Stimulated activated memory B cell treated with anti-CD40 and anti-IgM and Interleukin-4, amounts not matched to agents 10 μg/mL and 1 μg/mL and 100 μg/mL, for 72 hours (primary cell): ENCODE measurements around the gene ATP1A2.

ENCODE experiments used
- ATAC-seq: fragments of 150-1000 bp; cut with Tn5 transposase; 2 replicates; pipeline ENCODE4 v1.10.0; 2021
- H3K27ac Mint-ChIP-seq: one replicate; pipeline ENCODE4 v1.8.0; 2022; ENCODE audit warnings: mild to moderate bottlenecking, mixed read lengths
- H3K27me3 Mint-ChIP-seq: one replicate; pipeline ENCODE4 v1.8.0; 2022; ENCODE audit warnings: mixed read lengths
- H3K36me3 Mint-ChIP-seq: one replicate; pipeline ENCODE4 v1.8.0; 2022; ENCODE audit warnings: mixed read lengths
- H3K4me1 Mint-ChIP-seq: one replicate; pipeline ENCODE4 v1.8.0; 2022; ENCODE audit warnings: mixed read lengths
- H3K4me3 Mint-ChIP-seq: one replicate; pipeline ENCODE4 v1.8.0; 2022; ENCODE audit warnings: mild to moderate bottlenecking, moderate library complexity, mixed read lengths
- H3K9me3 Mint-ChIP-seq: one replicate; pipeline ENCODE4 v1.8.0; 2022; ENCODE audit warnings: mixed read lengths

The ATP1A2 gene

DNA sequence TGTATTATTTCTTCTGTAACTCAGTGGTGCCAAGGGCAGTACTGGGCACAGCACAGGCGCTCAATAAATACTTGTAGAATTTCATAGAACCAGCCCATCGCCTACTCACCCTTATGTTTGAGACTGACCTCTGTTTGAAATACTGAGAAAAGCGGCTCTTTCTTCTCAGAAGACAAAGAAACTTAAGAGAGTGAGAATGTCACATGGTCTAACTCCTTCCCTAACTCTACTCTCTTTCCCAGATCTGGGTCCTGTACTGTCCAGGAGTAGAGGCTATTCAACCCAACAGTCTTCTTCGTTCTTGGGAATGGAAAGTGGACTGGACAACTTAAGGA lies 21.3 kb upstream of the ATP1A2 start:
- peaks cover 29% of the 10 kb centered on the region for H3K4me1 Mint-ChIP-seq
- no peak for ATAC-seq
- H3K27ac Mint-ChIP-seq = no peak overlapping the region
- H3K9me3 Mint-ChIP-seq = no peaks in the 10 kb centered on the region
- H3K4me3 Mint-ChIP-seq = no peak overlapping the region
- H3K27me3 Mint-ChIP-seq = no peaks in the 10 kb centered on the region
- H3K36me3 Mint-ChIP-seq = peaks cover 36% of the 10 kb centered on the region

- H3K9me3 Mint-ChIP-seq = no peaks in the 10 kb centered on the region
- no peak for ATAC-seq
- no peak overlapping the region for H3K27ac Mint-ChIP-seq
- no peak overlapping the region for H3K4me3 Mint-ChIP-seq
- H3K4me1 Mint-ChIP-seq = peaks cover 34% of the 10 kb centered on the region
- H3K27me3 Mint-ChIP-seq = no peaks in the 10 kb centered on the region
- peaks cover 34% of the 10 kb centered on the region for H3K36me3 Mint-ChIP-seq
These were observed 20.8 kb upstream of the ATP1A2 start for GRCh38 chr1:160094806-160095205.

DNA sequence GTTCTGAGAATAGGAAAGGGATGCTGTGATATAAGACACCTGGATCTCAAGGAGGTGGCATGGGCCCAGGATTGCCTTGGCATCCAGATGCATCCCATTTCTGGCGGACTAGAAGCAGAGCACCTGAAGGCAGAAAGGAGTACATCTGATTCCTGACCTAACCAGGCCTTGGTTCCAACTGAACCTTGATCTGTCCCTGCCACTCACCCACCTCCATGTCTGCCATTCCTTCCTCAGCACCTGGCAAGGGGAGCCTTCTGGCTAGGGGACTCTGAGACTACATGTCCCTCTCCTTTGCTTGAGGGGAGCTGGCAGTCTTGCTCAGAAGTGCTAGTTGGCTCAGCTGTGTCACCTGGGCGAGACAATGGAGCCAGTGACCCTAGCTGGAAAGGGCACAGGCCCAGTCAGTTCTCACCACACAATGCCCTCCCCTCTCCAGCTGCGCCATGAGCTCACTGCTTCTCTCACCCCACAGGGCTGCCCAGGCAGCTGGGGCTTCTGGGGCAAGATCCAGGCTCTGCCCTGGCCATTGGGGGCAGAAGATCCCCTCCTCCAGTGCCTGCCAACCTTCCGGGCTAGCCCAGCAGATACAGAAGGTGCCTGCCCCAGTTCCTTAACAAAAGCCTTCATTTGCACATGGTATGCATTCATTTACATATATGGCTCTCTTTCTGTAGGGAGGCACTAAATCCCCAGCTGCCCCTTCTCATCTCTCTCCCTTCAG lies 20.0 kb upstream of the ATP1A2 start:
- peaks cover 33% of the 10 kb centered on the region for H3K36me3 Mint-ChIP-seq
- no peak overlapping the region for H3K4me3 Mint-ChIP-seq
- no peak for ATAC-seq
- no peaks in the 10 kb centered on the region for H3K9me3 Mint-ChIP-seq
- no peaks in the 10 kb centered on the region for H3K27me3 Mint-ChIP-seq
- H3K4me1 Mint-ChIP-seq = peaks cover 36% of the 10 kb centered on the region
- H3K27ac Mint-ChIP-seq = peak overlapping the region; percentile 81

- H3K27ac Mint-ChIP-seq = peak overlapping the region; percentile 81
- peak overlapping the region; percentile 3 for H3K4me3 Mint-ChIP-seq
- no peak for ATAC-seq
- H3K9me3 Mint-ChIP-seq = no peaks in the 10 kb centered on the region
- H3K4me1 Mint-ChIP-seq = peaks cover 45% of the 10 kb centered on the region
- H3K27me3 Mint-ChIP-seq = no peaks in the 10 kb centered on the region
- H3K36me3 Mint-ChIP-seq = peaks cover 27% of the 10 kb centered on the region
These were observed 19.1 kb upstream of the ATP1A2 start for GRCh38 chr1:160096274-160097116.

GRCh38 chr1:160097151-160097910 lies 18.2 kb upstream of the ATP1A2 start:
- Mint-ChIP-seq H3K36me3 (peaks cover 20% of the 10 kb centered on the region), H3K4me3 (peak overlapping the region; percentile 84), H3K9me3 (no peaks in the 10 kb centered on the region), H3K27me3 (no peaks in the 10 kb centered on the region), H3K27ac (peak overlapping the region; percentile 81), H3K4me1 (peaks cover 46% of the 10 kb centered on the region)
- no peak for ATAC-seq

- Mint-ChIP-seq H3K36me3 (peaks cover 12% of the 10 kb centered on the region), H3K4me1 (peaks cover 51% of the 10 kb centered on the region), H3K27ac (peak within 1 kb of the TSS; percentile 84), H3K4me3 (peak within 1 kb of the TSS; percentile 87), H3K9me3 (no peaks in the 10 kb centered on the region), H3K27me3 (no peaks in the 10 kb centered on the region)
- ATAC-seq = peak; percentile 77
These were observed 17.4 kb upstream of the ATP1A2 start, which contains the start of gene IGSF8 for GRCh38 chr1:160097911-160098851. IGSF8 (minus strand) TSS chr1:160098619; CDS start chr1:160098472, 147 bp downstream.

GRCh38 chr1:160098852-160099561 lies 16.6 kb upstream of the ATP1A2 start:
- Mint-ChIP-seq H3K4me3 (peak overlapping the region; percentile 87), H3K27ac (peak overlapping the region; percentile 84), H3K4me1 (peaks cover 51% of the 10 kb centered on the region), H3K27me3 (no peaks in the 10 kb centered on the region), H3K36me3 (peaks cover 8% of the 10 kb centered on the region), H3K9me3 (no peaks in the 10 kb centered on the region)
- ATAC-seq = peak; percentile 95

- Mint-ChIP-seq H3K4me1 (peaks cover 51% of the 10 kb centered on the region), H3K27ac (peak overlapping the region; percentile 84), H3K36me3 (peaks cover under 1% of the 10 kb centered on the region), H3K9me3 (no peaks in the 10 kb centered on the region), H3K4me3 (no peak overlapping the region), H3K27me3 (no peaks in the 10 kb centered on the region)
- no peak for ATAC-seq
These were observed 15.7 kb upstream of the ATP1A2 start for GRCh38 chr1:160099716-160100375.

GRCh38 chr1:160101037-160101716 lies 14.4 kb upstream of the ATP1A2 start:
- Mint-ChIP-seq H3K4me1 (peaks cover 45% of the 10 kb centered on the region), H3K9me3 (no peaks in the 10 kb centered on the region), H3K27ac (peak overlapping the region; percentile 72), H3K4me3 (peak overlapping the region; percentile 57), H3K36me3 (no peaks in the 10 kb centered on the region), H3K27me3 (no peaks in the 10 kb centered on the region)
- peak; percentile 42 for ATAC-seq

DNA sequence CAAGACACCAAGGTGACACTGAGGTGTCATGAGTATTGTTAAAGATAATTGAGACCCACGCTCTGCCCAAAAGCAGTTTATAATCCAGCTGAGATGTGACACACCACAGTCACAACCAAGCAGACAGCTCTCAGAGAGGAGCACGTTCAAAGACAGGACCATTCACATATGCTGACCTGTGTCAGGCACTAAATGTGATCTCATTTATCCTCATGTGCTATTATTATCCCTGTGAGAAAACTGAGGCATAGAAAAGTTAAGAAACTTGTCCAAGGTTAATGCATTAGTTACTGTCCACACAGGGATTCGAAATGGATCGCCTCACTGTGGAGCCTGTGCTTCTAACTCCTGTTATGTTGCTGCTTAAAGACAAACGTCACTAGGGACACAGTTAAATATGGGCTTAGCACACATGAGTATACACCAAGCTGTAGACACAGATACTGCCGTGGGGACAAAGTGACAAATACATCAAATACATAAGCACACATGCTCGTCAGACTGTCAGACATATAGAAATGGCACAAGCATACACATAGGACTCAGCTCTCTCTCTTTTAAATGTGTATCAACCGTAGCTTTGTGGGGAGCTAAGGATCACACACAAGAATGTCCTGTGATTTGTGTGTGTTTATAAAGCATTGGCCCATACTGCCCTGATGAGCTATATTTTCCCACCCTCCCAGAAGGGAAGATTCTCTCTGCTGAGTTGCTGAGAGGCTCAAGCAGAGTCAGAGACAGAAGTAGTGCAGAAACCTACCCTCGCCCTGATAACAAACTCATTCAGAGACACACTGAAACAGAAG lies 13.6 kb upstream of the ATP1A2 start:
- Mint-ChIP-seq H3K4me1 (peaks cover 38% of the 10 kb centered on the region), H3K27ac (peak overlapping the region; percentile 72), H3K9me3 (no peaks in the 10 kb centered on the region), H3K4me3 (no peak overlapping the region), H3K36me3 (no peaks in the 10 kb centered on the region), H3K27me3 (peaks cover 3% of the 10 kb centered on the region)
- no peak for ATAC-seq

DNA sequence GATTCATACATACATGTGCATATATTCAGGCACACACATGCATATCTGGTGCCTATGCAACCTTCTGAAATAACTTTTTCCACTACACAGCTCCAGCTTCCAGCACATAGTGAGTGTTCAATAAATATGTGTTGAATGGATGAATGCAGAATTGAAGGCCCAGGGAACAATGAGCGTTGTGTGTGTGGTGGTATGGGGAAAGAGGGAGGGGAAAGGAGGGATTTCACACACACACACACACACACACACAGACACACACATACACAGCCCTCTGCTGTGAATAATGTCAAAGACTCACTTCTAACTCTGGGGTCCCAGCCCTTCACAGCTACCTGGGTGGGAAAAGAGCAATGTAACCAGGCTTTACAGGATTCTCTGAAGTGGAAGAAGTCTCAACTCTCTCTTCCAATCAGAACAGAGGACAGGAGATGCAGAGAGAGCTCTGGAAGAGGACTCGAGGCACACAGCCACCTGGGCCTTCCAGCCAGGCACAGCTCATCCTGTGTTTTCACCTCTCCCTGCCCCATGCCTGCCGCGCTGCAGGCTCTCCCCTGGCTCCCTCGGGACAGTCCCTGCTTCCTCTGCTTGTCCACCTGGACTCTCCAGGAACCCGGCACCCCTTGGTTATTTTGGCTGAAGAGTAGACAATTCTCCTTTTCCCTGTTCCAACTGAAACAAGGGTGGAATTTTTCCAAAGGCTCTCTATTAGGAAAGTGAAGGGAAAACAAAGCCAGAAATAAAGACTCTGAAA lies 11.7 kb upstream of the ATP1A2 start:
- Mint-ChIP-seq H3K27me3 (peaks cover 6% of the 10 kb centered on the region), H3K4me1 (peaks cover 30% of the 10 kb centered on the region), H3K4me3 (no peak overlapping the region), H3K9me3 (no peaks in the 10 kb centered on the region), H3K36me3 (no peaks in the 10 kb centered on the region), H3K27ac (no peak overlapping the region)
- no peak for ATAC-seq

- H3K9me3 Mint-ChIP-seq = no peaks in the 10 kb centered on the region
These were observed 11.1 kb upstream of the ATP1A2 start for GRCh38 chr1:160104486-160104885.

More at GRCh38 chr1:160104486-160104885, 11.1 kb upstream of the ATP1A2 start:
- Mint-ChIP-seq H3K36me3 (no peaks in the 10 kb centered on the region), H3K27ac (no peak overlapping the region), H3K4me3 (no peak overlapping the region), H3K27me3 (peaks cover 6% of the 10 kb centered on the region), H3K4me1 (peaks cover 29% of the 10 kb centered on the region)
- ATAC-seq = no peak
